HCT116 (cell line): ENCODE measurements around the gene DENND4A.

Experiments
- EGR1 ChIP-seq: IDR thresholded peaks from 2 replicates; pipeline ENCODE4 v1.6.1; 2012; ENCODE audit warnings: low read depth
- EZH2 ChIP-seq: fragments of 200-600 bp; sonication (generic); IDR thresholded peaks from 2 replicates; pipeline ENCODE4 v1.6.1; 2017; ENCODE audit warnings: antibody characterized with exemption, mixed run types
- EZH2phosphoT487 ChIP-seq: fragments of 200-600 bp; IDR thresholded peaks from 2 replicates; pipeline ENCODE4 v1.6.1; 2018; ENCODE audit warnings: antibody characterized with exemption, borderline replicate concordance
- POLR2A ChIP-seq: IDR thresholded peaks from 2 replicates; pipeline ENCODE4 v1.7.0; 2011; ENCODE audit warnings: borderline replicate concordance; ENCODE audit not compliant: insufficient read depth, insufficient read length; ENCODE audit errors: extremely low read depth
- POLR2AphosphoS5 ChIP-seq: IDR thresholded peaks from 2 replicates; pipeline ENCODE4 v1.6.1; 2011; ENCODE audit warnings: mild to moderate bottlenecking, low read depth, low read length, moderate library complexity
- RAD21 ChIP-seq: IDR thresholded peaks from 2 replicates; pipeline ENCODE4 v1.6.1; 2012; ENCODE audit warnings: low read depth, mild to moderate bottlenecking
- YY1 ChIP-seq: IDR thresholded peaks from 2 replicates; pipeline ENCODE4 v1.6.1; 2011; ENCODE audit warnings: low read length, low read depth, moderate library complexity, mild to moderate bottlenecking; ENCODE audit not compliant: insufficient replicate concordance; ENCODE audit errors: extremely low read depth
- ZFX ChIP-seq: fragments of 450-650 bp; IDR thresholded peaks from 2 replicates; pipeline ENCODE4 v1.6.1; 2017
- ZNF274 ChIP-seq: fragments of 200-500 bp; sonication (Bioruptor generic); IDR thresholded peaks from 2 replicates; pipeline ENCODE4 v1.6.1; 2014; ENCODE audit warnings: mild to moderate bottlenecking, low read depth, low read length, inconsistent platforms
- TF ChIP-seq, protein P1 (sequence below), 3 experiments: fragments of 200-600 bp in 1 of 3; sonication (generic) in 1 of 3; IDR thresholded peaks in 2 of 3; conservative IDR thresholded peaks in 1 of 3; 2 replicates each; pipeline ENCODE4 v1.5.1; 2012 to 2017; ENCODE audit warnings: low read depth in 2 of 3, low read length in 2 of 3, antibody characterized with exemption in 1 of 3, borderline replicate concordance in 1 of 3, control low read depth in 1 of 3, mild to moderate bottlenecking in 1 of 3, mixed read lengths in 1 of 3, mixed run types in 1 of 3, moderate library complexity in 1 of 3; ENCODE audit not compliant: insufficient read depth in 1 of 3
- TF ChIP-seq, protein P2 (sequence below): IDR thresholded peaks from 2 replicates; pipeline ENCODE4 v1.6.1; 2012
- TF ChIP-seq, protein P3 (sequence below): IDR thresholded peaks from 2 replicates; pipeline ENCODE4 v1.6.1; 2012

DNA sequence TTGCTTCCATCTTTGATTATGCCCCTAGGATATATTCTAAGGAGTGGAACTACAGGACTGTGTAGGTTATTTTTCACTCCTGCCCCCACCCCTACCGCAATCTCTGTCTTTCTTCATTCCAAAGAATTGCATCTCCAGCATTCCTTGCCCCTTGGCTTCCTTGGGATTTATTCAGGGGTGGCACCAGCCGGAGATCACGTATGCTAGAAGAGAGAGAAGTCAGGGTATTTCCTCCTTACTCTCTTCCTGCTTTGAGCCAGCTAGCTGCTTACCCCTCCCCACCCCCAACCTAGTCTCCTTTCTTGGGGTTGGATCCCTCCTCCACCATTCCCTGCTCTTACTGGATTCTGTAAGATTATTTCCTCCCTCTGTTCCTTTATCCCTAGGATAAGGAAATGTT, 35.0 kb upstream of the DENND4A start:
- TF ChIP-seq, protein P1, sequence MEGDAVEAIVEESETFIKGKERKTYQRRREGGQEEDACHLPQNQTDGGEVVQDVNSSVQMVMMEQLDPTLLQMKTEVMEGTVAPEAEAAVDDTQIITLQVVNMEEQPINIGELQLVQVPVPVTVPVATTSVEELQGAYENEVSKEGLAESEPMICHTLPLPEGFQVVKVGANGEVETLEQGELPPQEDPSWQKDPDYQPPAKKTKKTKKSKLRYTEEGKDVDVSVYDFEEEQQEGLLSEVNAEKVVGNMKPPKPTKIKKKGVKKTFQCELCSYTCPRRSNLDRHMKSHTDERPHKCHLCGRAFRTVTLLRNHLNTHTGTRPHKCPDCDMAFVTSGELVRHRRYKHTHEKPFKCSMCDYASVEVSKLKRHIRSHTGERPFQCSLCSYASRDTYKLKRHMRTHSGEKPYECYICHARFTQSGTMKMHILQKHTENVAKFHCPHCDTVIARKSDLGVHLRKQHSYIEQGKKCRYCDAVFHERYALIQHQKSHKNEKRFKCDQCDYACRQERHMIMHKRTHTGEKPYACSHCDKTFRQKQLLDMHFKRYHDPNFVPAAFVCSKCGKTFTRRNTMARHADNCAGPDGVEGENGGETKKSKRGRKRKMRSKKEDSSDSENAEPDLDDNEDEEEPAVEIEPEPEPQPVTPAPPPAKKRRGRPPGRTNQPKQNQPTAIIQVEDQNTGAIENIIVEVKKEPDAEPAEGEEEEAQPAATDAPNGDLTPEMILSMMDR (IDR thresholded peaks at IDR 0.05 in 2 of 3, conservative IDR thresholded peaks at IDR 0.05 in 1 of 3; ENCODE audit: borderline replicate concordance in 1 of 3, insufficient read depth in 1 of 3, low read depth in 2 of 3, low read length in 2 of 3): no peak
- TF ChIP-seq YY1: no peak
- no peak for TF ChIP-seq ZNF274
- no peak for TF ChIP-seq EGR1
- no peak for TF ChIP-seq EZH2phosphoT487
- no peak for TF ChIP-seq EZH2
- TF ChIP-seq, protein P2, sequence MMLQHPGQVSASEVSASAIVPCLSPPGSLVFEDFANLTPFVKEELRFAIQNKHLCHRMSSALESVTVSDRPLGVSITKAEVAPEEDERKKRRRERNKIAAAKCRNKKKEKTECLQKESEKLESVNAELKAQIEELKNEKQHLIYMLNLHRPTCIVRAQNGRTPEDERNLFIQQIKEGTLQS: no peak
- TF ChIP-seq POLR2A: no peak
- TF ChIP-seq RAD21: no peak
- no peak for TF ChIP-seq POLR2AphosphoS5
- TF ChIP-seq ZFX: no peak
- TF ChIP-seq, protein P3, sequence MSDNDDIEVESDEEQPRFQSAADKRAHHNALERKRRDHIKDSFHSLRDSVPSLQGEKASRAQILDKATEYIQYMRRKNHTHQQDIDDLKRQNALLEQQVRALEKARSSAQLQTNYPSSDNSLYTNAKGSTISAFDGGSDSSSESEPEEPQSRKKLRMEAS: no peak
